Measurements from ENCODE around the gene NRIP3. TPM values are rescaled to one million over a fixed set of nuclear protein-coding genes. Genes with fewer than 3 reads are reported as not detected.
"Not testable (repeated sequence)": the region's sequence is repeated elsewhere in the genome, so short reads cannot be mapped to it uniquely, and the experiment has no call there.

The NRIP3 gene
- total RNA-seq, 4 donors from 2014 or later = 0.42 to 1.8 (median 1.3) TPM; not detected in 1

- H3K27me3 ChIP-seq = no peaks in the 10 kb centered on the region
- no peaks in the 10 kb centered on the region for H3K9me3 ChIP-seq
- TF ChIP-seq, protein P1, sequence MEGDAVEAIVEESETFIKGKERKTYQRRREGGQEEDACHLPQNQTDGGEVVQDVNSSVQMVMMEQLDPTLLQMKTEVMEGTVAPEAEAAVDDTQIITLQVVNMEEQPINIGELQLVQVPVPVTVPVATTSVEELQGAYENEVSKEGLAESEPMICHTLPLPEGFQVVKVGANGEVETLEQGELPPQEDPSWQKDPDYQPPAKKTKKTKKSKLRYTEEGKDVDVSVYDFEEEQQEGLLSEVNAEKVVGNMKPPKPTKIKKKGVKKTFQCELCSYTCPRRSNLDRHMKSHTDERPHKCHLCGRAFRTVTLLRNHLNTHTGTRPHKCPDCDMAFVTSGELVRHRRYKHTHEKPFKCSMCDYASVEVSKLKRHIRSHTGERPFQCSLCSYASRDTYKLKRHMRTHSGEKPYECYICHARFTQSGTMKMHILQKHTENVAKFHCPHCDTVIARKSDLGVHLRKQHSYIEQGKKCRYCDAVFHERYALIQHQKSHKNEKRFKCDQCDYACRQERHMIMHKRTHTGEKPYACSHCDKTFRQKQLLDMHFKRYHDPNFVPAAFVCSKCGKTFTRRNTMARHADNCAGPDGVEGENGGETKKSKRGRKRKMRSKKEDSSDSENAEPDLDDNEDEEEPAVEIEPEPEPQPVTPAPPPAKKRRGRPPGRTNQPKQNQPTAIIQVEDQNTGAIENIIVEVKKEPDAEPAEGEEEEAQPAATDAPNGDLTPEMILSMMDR (IDR thresholded peaks at IDR 0.05) = no peak
- TF ChIP-seq EP300 (IDR thresholded peaks at IDR 0.05) = no peak
- no peak for TF ChIP-seq POLR2A (IDR thresholded peaks at IDR 0.05)
- no peak overlapping the region for H3K4me3 ChIP-seq
- no peak overlapping the region for H3K27ac ChIP-seq
- no peaks in the 10 kb centered on the region for H3K36me3 ChIP-seq
- no peaks in the 10 kb centered on the region for H3K4me1 ChIP-seq
- DNase-seq (ENCODE audit: low spot score in 2 of 2) = no peak
- 67 to 82% methylated on average over 3 of the region's 3 CpGs for WGBS, 2 donors
These were observed 23.3 kb downstream of the NRIP3 start for GRCh38 chr11:8980485-8980884.

DNA sequence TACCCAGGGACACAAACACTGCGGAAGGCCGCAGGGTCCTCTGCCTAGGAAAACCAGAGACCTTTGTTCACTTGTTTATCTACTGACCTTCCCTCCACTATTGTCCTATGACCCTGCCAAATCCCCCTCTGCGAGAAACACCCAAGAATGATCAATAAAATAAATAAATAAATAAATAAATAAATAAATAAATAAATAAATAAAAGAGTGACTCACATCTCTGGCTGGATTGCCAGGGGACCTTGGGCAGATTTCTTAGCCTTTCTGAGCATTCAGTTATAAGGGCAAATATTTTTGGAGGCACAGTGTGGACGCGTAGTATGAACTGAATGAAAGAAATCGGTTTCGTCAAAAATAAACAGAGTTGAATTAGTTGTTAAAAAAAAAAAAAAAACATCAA, 24.4 kb downstream of the NRIP3 start:
- not testable (repeated sequence) for H3K4me1 ChIP-seq; H3K36me3 ChIP-seq; H3K27ac ChIP-seq; H3K27me3 ChIP-seq; H3K9me3 ChIP-seq; H3K4me3 ChIP-seq; DNase-seq (ENCODE audit: low spot score in 2 of 2)
- 53 to 73% methylated on average over 5 of the region's 7 CpGs for WGBS, 2 donors

DNA sequence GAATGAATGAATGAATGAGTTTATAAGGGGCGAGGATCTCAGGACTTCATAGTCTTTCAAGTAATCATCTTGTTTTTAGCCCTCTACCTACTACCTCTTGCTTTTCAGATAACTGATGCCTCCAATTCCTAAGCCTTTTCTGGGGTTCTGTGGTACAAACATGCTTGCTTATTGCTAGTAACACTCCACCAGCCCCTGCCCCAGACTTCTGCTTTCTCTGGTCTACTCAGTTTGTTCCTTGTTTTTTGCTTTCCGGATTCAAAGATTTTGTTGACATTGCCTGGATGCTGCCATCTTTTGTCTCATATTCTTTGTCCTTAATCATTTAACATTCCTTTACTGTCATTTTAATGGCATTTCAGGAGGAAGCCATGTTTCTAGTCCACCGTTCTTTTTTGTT, 30.7 kb downstream of the NRIP3 start:
- Histone ChIP-seq H3K9me3 (no peaks in the 10 kb centered on the region), H3K27ac (no peak overlapping the region), H3K4me1 (no peaks in the 10 kb centered on the region), H3K27me3 (no peaks in the 10 kb centered on the region), H3K36me3 (peaks cover 0 to 2% (median 0%) of the 10 kb centered on the region in 3 donors), H3K4me3 (no peak overlapping the region)
- TF ChIP-seq, protein P1 (IDR thresholded peaks at IDR 0.05) = no peak
- no peak for DNase-seq (ENCODE audit: low spot score in 2 of 2)
- WGBS, 2 donors = 62 to 63% methylated on average over 3 of the region's 3 CpGs

DNA sequence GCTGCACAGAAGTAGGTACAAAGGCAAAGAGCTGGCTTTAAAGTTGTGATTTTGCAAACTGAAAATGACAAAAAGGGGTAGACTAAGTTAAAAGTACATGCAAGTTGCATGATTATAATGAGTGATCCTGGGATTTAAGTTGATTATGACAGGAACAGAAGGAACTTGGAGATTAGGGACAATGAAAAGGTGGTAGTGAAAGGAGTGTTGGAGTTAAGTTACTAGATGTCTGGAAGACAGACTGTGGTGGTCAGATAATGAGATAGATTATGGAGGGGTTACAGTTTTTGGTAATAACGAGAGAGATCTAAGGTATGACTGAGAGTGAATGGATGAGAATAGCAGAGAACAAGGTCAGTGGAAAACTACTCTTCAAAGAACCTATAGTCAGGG, 31.9 kb downstream of the NRIP3 start:
- no peak for DNase-seq (ENCODE audit: low spot score in 2 of 2)
- no peak overlapping the region for H3K27ac ChIP-seq
- peaks cover 0 to 5% (median 0%) of the 10 kb centered on the region in 3 donors for H3K36me3 ChIP-seq
- H3K4me3 ChIP-seq = no peak overlapping the region
- no peaks in the 10 kb centered on the region for H3K27me3 ChIP-seq
- no peaks in the 10 kb centered on the region for H3K4me1 ChIP-seq
- no peaks in the 10 kb centered on the region for H3K9me3 ChIP-seq
- 70 to 81% methylated on average over 1 of the region's 1 CpG for WGBS, 2 donors
- no peak for TF ChIP-seq EP300 (IDR thresholded peaks at IDR 0.05)
- TF ChIP-seq, protein P1 (IDR thresholded peaks at IDR 0.05) = no peak
- no peak for TF ChIP-seq POLR2A (IDR thresholded peaks at IDR 0.05)

GRCh38 chr11:8971196-8971923, 32.4 kb downstream of the NRIP3 start:
- peaks cover 0 to 5% (median 0%) of the 10 kb centered on the region in 3 donors for H3K36me3 ChIP-seq
- H3K9me3 ChIP-seq = no peaks in the 10 kb centered on the region
- WGBS, 2 donors = 82 to 90% methylated on average over 2 of the region's 2 CpGs
- TF ChIP-seq, protein P1 (IDR thresholded peaks at IDR 0.05) = no peak
- TF ChIP-seq EP300 (IDR thresholded peaks at IDR 0.05) = no peak
- no peak for TF ChIP-seq POLR2A (IDR thresholded peaks at IDR 0.05)
- H3K4me3 ChIP-seq = no peak overlapping the region
- H3K27ac ChIP-seq = no peak overlapping the region
- DNase-seq (ENCODE audit: low spot score in 2 of 2) = no peak
- no peaks in the 10 kb centered on the region for H3K4me1 ChIP-seq
- no peaks in the 10 kb centered on the region for H3K27me3 ChIP-seq
